Stomach (tissue), 9 donors: ENCODE measurements around the gene CD28. TPM values are rescaled to one million over a fixed set of nuclear protein-coding genes. Genes with fewer than 3 reads are reported as not detected.
"Not testable (repeated sequence)": the region's sequence is repeated elsewhere in the genome, so short reads cannot be mapped to it uniquely, and the experiment has no call there.

Experiments
- DNase-seq, 2 donors: peaks; one replicate each; pipeline versions ENCODE4 v3.0.0 to v3.0.0-alpha.2; 2013 to 2019
- H3K27ac ChIP-seq, 5 donors: fragments of 200-600 bp in 4 of 5; sonication (generic) in 4 of 5; one replicate each; pipeline ENCODE4 v1.5.1; 2013 to 2019; ENCODE audit warnings: mild to moderate bottlenecking in 1 of 5, moderate library complexity in 1 of 5
- H3K27me3 ChIP-seq, 3 donors: fragments of 200-600 bp; sonication (generic); one replicate each; pipeline ENCODE4 v1.5.1; 2017 to 2019; ENCODE audit warnings: mixed run types in 1 of 3
- H3K36me3 ChIP-seq, 4 donors: fragments of 200-600 bp; sonication (generic); 1 replicate in 3 of 4; 2 replicates in 1 of 4; pipeline ENCODE4 v1.5.1; 2016 to 2019
- H3K4me1 ChIP-seq, 4 donors: fragments of 200-600 bp; sonication (generic); one replicate each; pipeline ENCODE4 v1.5.1; 2016 to 2019
- H3K4me3 ChIP-seq, 4 donors: fragments of 200-600 bp; sonication (generic) in 3 of 4; one replicate each; pipeline ENCODE4 v1.5.1; 2016 to 2019; ENCODE audit warnings: mild to moderate bottlenecking in 1 of 4
- H3K9me3 ChIP-seq, 4 donors: fragments of 200-600 bp; sonication (generic); one replicate each; pipeline ENCODE4 v1.5.1; 2016 to 2019
- CTCF ChIP-seq, 7 experiments: fragments of 450-650 bp in 4 of 7; fragments of 200-600 bp in 3 of 7; sonication (generic) in 3 of 7; IDR thresholded peaks; one replicate each; pipeline ENCODE4 v1.5.1; 2016 to 2019; ENCODE audit warnings: antibody characterized with exemption in 7 of 7, control low read depth in 2 of 7, mild to moderate bottlenecking in 1 of 7
- EP300 ChIP-seq: sonication (generic); formaldehyde crosslinking; IDR thresholded peaks from one replicate; pipeline ENCODE4 v1.6.1; 2017; ENCODE audit warnings: antibody characterized with exemption
- POLR2A ChIP-seq, 4 donors: fragments of 450-650 bp; IDR thresholded peaks; one replicate each; pipeline ENCODE4 v1.6.1; 2016; ENCODE audit warnings: antibody characterized with exemption in 4 of 4, control low read depth in 2 of 4, mild to moderate bottlenecking in 1 of 4, moderate library complexity in 1 of 4
- POLR2AphosphoS5 ChIP-seq, 3 donors: sonication (generic); formaldehyde crosslinking; IDR thresholded peaks; one replicate each; pipeline ENCODE4 v1.6.1; 2016; ENCODE audit warnings: antibody characterized with exemption in 3 of 3
- WGBS, 5 donors: extraction: QIAGEN DNeasy Blood & Tissue Kit in 3 of 5; methylation state at CpG; one replicate each; pipeline versions ENCODE4 v1.1.5 to v1.1.7; 2013 to 2018; 5-methylcytosine and 5-hydroxymethylcytosine counted together
- intact Hi-C: fragments of 100-400 bp; cut with DNase I; formaldehyde crosslinking; loops from one replicate; pipeline ENCODE4 v1.15.1; 2023; ENCODE audit warnings: low total_unique reads
- polyA plus RNA-seq, 3 donors: library from polyadenylated mRNA; stranded (reverse); fragments of 200-250 nt; gene quantifications; one replicate each; pipeline ENCODE4 v1.2.3, GENCODE V29; 2013
- total RNA-seq, 5 donors: library from RNA; depleted of rRNA; stranded (reverse); fragments of >200 nt; gene quantifications; one replicate each; pipeline versions ENCODE4 v1.1.0 to v1.2.3, GENCODE V29; 2014 to 2016
- donor health status: healthy with polysubstance abuse.
- donor health status: Bipolar disorder and iron deficiency.
- donor health status: healthy.

CD28 gene
- total and polyA plus RNA-seq, 8 donors: 0.15 to 4.4 (median 0.27) TPM; not detected in 2

DNA sequence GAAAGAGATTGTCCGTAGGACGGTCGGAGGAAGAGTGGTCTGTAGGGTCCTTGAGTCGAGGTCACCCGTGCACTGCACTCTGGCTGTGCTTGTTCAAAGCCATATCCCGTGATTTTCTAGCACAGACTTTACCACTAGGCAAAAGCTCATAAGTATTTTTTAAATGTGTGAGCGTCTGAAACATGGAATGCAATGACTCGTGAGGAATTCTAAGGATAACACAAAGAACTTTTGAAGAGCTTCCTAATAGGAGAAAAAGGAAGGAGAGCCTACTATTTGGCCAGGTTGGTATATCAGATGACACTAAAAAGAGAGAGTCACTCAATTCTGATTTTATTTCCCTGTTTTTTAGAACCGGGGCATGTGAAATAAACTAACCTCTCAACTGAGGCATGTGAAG lies 68.3 kb downstream of the CD28 start:
- H3K4me1 ChIP-seq: no peaks in the 10 kb centered on the region
- no peaks in the 10 kb centered on the region for H3K36me3 ChIP-seq
- TF ChIP-seq POLR2A (IDR thresholded peaks at IDR 0.05): no peak
- no peak for TF ChIP-seq CTCF (IDR thresholded peaks at IDR 0.05)
- TF ChIP-seq EP300: no peak
- TF ChIP-seq POLR2AphosphoS5 (IDR thresholded peaks at IDR 0.05): no peak
- H3K9me3 ChIP-seq: no peaks in the 10 kb centered on the region
- intact Hi-C loops: no loop called here
- H3K27me3 ChIP-seq: no peaks in the 10 kb centered on the region
- H3K27ac ChIP-seq: no peak overlapping the region
- H3K4me3 ChIP-seq: no peak overlapping the region
- 79 to 83% (median 81%) methylated on average over 9 of the region's 9 CpGs for WGBS, 5 donors
- no peak for DNase-seq

- Histone ChIP-seq H3K27me3 (no peaks in the 10 kb centered on the region), H3K27ac (no peak overlapping the region), H3K4me3 (no peak overlapping the region), H3K4me1 (no peaks in the 10 kb centered on the region), H3K36me3 (no peaks in the 10 kb centered on the region), H3K9me3 (no peaks in the 10 kb centered on the region)
- DNase-seq: no peak
- intact Hi-C loops: no loop called here
- TF ChIP-seq EP300: no peak
- TF ChIP-seq POLR2AphosphoS5 (IDR thresholded peaks at IDR 0.05): no peak
- no peak for TF ChIP-seq POLR2A (IDR thresholded peaks at IDR 0.05)
- no peak for TF ChIP-seq CTCF (IDR thresholded peaks at IDR 0.05)
- 71 to 97% (median 94%) methylated on average over 1 of the region's 1 CpG for WGBS, 5 donors
Measured at GRCh38 chr2:203775684-203776083, 69.2 kb downstream of the CD28 start.

- H3K9me3 ChIP-seq: no peaks in the 10 kb centered on the region
- no peaks in the 10 kb centered on the region for H3K27me3 ChIP-seq
- DNase-seq: no peak
- H3K27ac ChIP-seq: no peak overlapping the region
- no peaks in the 10 kb centered on the region for H3K36me3 ChIP-seq
- H3K4me3 ChIP-seq: no peak overlapping the region
- H3K4me1 ChIP-seq: peaks cover 0 to 4% (median under 1%) of the 10 kb centered on the region in 4 donors
- 71 to 96% (median 76%) methylated on average over 5 of the region's 5 CpGs for WGBS, 5 donors
- intact Hi-C loops: no loop called here
- no peak for TF ChIP-seq POLR2A (IDR thresholded peaks at IDR 0.05)
- no peak for TF ChIP-seq POLR2AphosphoS5 (IDR thresholded peaks at IDR 0.05)
- TF ChIP-seq CTCF (IDR thresholded peaks at IDR 0.05): no peak
- TF ChIP-seq EP300: no peak
Measured at GRCh38 chr2:203777030-203777429, 70.6 kb downstream of the CD28 start.

DNA sequence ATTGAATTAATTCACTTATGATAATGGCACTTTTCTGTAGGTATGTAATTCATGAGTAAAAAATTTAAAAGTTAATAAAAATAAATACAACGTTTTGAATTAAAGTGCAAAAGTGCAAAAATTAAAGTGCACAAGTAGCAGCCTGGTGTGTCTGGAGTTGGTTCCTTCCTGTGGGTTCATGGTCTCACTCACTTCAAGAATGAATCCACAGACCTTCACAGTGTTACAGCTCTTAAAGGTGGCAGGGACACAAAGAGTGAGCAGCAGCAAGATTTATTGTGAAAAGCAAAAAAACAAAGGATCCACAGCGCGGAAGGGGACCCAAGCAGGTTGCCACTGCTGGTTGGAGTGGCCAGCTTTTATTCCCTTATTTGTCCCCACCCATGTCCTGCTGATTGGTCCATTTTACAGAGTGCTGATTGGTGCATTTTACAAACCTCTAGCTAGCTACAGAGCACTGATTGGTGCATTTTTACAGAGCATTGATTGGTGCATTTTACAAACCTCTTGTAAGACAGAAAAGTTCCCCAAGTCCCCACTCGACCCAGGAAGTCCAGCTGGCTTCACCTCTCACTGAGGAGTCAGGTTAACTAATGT lies 73.1 kb downstream of the CD28 start:
- DNase-seq, H3K4me3 ChIP-seq, H3K9me3 ChIP-seq, H3K36me3 ChIP-seq, intact Hi-C loops, H3K27me3 ChIP-seq, H3K27ac ChIP-seq: not testable (repeated sequence)
- peaks cover 0 to 20% (median 10%) of the 10 kb centered on the region in 4 donors for H3K4me1 ChIP-seq
- 77 to 87% (median 85%) methylated on average over 4 of the region's 4 CpGs for WGBS, 5 donors

GRCh38 chr2:203780231-203780630 lies 73.8 kb downstream of the CD28 start:
- H3K27me3 ChIP-seq: no peaks in the 10 kb centered on the region
- no peak for TF ChIP-seq POLR2AphosphoS5 (IDR thresholded peaks at IDR 0.05)
- TF ChIP-seq POLR2A (IDR thresholded peaks at IDR 0.05): no peak
- no peak for TF ChIP-seq CTCF (IDR thresholded peaks at IDR 0.05)
- no peak for TF ChIP-seq EP300
- no peak overlapping the region for H3K4me3 ChIP-seq
- H3K36me3 ChIP-seq: no peaks in the 10 kb centered on the region
- intact Hi-C loops: no loop called here
- no peaks in the 10 kb centered on the region for H3K9me3 ChIP-seq
- no peak overlapping the region for H3K27ac ChIP-seq
- H3K4me1 ChIP-seq: peaks cover 0 to 20% (median 10%) of the 10 kb centered on the region in 4 donors
- no peak for DNase-seq
